ENCODE measurements around the gene GRPEL2.

GRPEL2 gene

DNA sequence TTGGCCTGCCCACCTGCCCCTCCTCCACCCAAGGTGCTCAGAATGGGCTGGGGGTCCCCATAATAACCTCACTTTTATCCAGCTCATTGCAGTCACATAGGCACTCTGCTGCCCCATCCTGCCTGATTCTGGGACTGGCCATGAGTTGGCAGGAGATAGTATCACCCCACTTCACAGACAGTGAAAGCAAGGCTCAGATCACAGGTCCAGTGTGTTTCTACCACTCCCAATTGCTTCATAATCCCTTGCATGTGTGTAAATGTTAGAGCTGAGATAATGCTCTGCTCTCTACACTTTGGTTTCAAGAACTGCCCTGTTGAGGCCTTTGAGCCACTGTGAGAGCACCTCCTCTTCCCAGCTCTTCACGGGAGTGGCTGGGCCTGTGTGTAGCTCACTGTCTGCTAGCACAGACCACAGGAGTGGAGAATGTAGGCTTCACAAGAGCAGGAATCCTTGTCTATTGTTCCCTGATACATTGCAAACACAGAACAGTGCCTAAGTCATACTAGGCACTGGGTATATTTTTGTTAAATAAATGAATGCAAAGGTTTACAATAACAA is 20.9 kb downstream of the GRPEL2 start:
- TF ChIP-seq, protein P1, sequence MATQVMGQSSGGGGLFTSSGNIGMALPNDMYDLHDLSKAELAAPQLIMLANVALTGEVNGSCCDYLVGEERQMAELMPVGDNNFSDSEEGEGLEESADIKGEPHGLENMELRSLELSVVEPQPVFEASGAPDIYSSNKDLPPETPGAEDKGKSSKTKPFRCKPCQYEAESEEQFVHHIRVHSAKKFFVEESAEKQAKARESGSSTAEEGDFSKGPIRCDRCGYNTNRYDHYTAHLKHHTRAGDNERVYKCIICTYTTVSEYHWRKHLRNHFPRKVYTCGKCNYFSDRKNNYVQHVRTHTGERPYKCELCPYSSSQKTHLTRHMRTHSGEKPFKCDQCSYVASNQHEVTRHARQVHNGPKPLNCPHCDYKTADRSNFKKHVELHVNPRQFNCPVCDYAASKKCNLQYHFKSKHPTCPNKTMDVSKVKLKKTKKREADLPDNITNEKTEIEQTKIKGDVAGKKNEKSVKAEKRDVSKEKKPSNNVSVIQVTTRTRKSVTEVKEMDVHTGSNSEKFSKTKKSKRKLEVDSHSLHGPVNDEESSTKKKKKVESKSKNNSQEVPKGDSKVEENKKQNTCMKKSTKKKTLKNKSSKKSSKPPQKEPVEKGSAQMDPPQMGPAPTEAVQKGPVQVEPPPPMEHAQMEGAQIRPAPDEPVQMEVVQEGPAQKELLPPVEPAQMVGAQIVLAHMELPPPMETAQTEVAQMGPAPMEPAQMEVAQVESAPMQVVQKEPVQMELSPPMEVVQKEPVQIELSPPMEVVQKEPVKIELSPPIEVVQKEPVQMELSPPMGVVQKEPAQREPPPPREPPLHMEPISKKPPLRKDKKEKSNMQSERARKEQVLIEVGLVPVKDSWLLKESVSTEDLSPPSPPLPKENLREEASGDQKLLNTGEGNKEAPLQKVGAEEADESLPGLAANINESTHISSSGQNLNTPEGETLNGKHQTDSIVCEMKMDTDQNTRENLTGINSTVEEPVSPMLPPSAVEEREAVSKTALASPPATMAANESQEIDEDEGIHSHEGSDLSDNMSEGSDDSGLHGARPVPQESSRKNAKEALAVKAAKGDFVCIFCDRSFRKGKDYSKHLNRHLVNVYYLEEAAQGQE (IDR thresholded peaks at IDR 0.05; ENCODE audit: insufficient read depth in 1 of 2, low read depth in 2 of 2, low read length in 2 of 2), result no peak
- no peak for TF ChIP-seq TAF1 (IDR thresholded peaks at IDR 0.05; ENCODE audit: borderline replicate concordance, insufficient read depth, low read length)
- no peak for TF ChIP-seq POLR2AphosphoS5 (IDR thresholded peaks at IDR 0.05; ENCODE audit: low read depth, low read length)
- TF ChIP-seq SIN3A (IDR thresholded peaks at IDR 0.05; ENCODE audit: borderline replicate concordance, insufficient read depth, low read length), result no peak
- TF ChIP-seq FOXP2 (optimal IDR thresholded peaks at IDR 0.05; ENCODE audit: borderline replicate concordance, extremely low read depth, extremely low read length, insufficient read depth), result no peak

DNA sequence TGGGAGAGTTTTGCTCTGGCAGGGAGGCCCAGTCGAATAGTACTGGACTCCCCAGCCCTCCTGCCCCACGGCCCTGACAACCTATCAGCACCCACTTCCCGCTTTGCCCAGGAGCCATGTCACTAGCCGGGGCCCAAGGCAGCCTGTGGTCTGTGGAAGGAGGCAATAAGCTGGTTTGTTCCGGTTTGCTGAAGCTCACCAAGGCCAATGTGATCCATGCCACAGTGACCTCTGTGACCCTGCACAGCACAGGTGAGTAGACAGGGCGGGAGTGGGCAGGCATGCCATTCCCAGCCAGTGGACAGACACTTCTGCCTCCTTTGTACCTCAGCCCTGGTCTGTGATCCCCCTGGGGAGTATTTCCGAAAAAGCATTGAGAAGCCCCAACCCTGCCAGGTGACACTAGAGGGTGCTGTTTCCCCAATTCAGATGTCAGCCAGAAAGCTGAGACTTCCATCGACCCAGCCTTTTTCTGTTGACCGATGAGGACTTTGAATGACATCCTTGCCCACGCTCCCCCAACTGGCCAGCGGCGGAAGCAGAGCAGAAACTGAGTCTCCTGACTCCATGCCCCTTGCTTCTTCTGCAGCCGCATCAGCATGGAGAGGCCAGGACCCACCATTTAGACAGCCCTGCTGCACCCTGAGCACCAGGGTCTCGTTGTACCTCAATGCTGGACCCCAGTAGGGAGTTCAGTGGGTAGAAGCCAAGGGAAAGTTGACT is 22.1 kb downstream of the GRPEL2 start:
- TF ChIP-seq SIN3A (IDR thresholded peaks at IDR 0.05; ENCODE audit: borderline replicate concordance, insufficient read depth, low read length) (no peak), TAF1 (IDR thresholded peaks at IDR 0.05; ENCODE audit: borderline replicate concordance, insufficient read depth, low read length) (no peak), FOXP2 (optimal IDR thresholded peaks at IDR 0.05; ENCODE audit: borderline replicate concordance, extremely low read depth, extremely low read length, insufficient read depth) (peak; percentile 36)

DNA sequence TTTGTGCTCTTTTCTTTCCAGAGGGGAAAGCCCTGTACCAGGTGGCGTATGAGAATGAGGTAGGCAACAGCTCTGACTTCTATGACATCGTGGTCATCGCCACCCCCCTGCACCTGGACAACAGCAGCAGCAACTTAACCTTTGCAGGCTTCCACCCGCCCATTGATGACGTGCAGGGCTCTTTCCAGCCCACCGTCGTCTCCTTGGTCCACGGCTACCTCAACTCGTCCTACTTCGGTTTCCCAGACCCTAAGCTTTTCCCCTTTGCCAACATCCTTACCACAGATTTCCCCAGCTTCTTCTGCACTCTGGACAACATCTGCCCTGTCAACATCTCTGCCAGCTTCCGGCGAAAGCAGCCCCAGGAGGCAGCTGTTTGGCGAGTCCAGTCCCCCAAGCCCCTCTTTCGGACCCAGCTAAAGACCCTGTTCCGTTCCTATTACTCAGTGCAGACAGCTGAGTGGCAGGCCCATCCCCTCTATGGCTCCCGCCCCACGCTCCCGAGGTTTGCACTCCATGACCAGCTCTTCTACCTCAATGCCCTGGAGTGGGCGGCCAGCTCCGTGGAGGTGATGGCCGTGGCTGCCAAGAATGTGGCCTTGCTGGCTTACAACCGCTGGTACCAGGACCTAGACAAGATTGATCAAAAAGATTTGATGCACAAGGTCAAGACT is 22.8 kb downstream of the GRPEL2 start:
- TF ChIP-seq TAF1 (IDR thresholded peaks at IDR 0.05; ENCODE audit: borderline replicate concordance, insufficient read depth, low read length) (no peak), FOXP2 (optimal IDR thresholded peaks at IDR 0.05; ENCODE audit: borderline replicate concordance, extremely low read depth, extremely low read length, insufficient read depth) (no peak)

DNA sequence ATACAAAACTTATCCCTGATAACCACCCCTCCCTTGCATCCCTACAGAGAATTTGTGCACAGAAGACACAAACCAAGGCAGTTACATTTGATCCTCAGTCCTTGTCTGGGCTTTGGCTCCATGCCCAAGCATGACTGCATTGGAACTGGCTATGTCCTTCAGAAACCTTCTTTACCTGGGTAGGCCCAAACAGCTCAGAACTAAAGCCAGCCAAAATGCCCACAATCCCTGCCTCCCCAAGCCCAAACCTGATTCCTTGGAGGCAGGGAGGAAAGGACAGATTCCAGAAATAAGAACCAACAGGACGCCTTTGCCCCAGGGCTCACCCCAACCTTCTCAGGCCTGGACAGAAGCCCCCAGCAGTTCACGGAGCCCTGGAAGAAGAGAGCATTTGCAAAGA is 25.6 kb downstream of the GRPEL2 start:
- TF ChIP-seq SIN3A (IDR thresholded peaks at IDR 0.05; ENCODE audit: borderline replicate concordance, insufficient read depth, low read length) (no peak), FOXP2 (optimal IDR thresholded peaks at IDR 0.05; ENCODE audit: borderline replicate concordance, extremely low read depth, extremely low read length, insufficient read depth) (no peak), POLR2AphosphoS5 (IDR thresholded peaks at IDR 0.05; ENCODE audit: low read depth, low read length) (no peak), TAF1 (IDR thresholded peaks at IDR 0.05; ENCODE audit: borderline replicate concordance, insufficient read depth, low read length) (no peak)
- TF ChIP-seq, protein P1 (IDR thresholded peaks at IDR 0.05; ENCODE audit: insufficient read depth in 1 of 2, low read depth in 2 of 2, low read length in 2 of 2), result no peak

DNA sequence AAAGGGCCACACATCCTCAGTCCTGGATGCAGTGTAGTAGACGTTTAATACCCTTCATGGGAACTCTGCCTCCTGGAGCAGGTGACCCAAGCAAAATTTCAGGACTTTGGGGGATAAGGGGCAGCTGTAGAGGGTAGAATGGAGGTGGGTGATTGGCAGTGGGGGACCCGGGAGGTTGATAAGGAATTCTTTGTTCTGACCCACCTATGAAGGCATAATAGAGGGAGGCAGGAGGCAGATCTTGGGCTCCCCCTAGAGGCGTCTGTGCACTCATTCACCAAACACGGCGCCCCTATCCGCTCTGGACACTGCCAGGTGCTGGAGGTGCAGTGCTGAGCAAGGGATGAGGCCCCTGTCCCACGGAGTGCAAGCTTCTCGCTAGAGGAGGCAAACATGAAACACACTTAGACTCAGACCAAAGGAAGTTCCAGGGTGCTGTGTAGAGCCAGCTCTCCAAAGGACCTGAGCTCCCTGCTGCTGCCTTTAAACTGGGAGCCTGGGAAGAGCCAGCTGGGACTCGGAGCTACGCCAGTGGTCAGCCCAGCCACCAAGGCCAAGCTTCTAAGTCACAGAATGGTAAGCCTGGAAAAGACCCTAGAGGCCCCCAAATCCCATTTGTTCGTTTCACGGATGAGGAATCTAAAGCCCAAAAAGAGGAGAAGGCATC is 26.1 kb downstream of the GRPEL2 start:
- TF ChIP-seq POLR2AphosphoS5 (IDR thresholded peaks at IDR 0.05; ENCODE audit: low read depth, low read length) (no peak), TAF1 (IDR thresholded peaks at IDR 0.05; ENCODE audit: borderline replicate concordance, insufficient read depth, low read length) (no peak), FOXP2 (optimal IDR thresholded peaks at IDR 0.05; ENCODE audit: borderline replicate concordance, extremely low read depth, extremely low read length, insufficient read depth) (no peak), SIN3A (IDR thresholded peaks at IDR 0.05; ENCODE audit: borderline replicate concordance, insufficient read depth, low read length) (no peak)
- TF ChIP-seq, protein P1 (IDR thresholded peaks at IDR 0.05; ENCODE audit: insufficient read depth in 1 of 2, low read depth in 2 of 2, low read length in 2 of 2), result no peak
